ENCODE measurements around the gene SIAH3. TPM values are rescaled to one million over a fixed set of nuclear protein-coding genes. Genes with fewer than 3 reads are reported as not detected.

Gene SIAH3
- total RNA-seq, 3 donors from 2014 or later (not counting 1 experiment from before 2014, with no cell fraction given), result not detected

- Mint-ChIP-seq H3K36me3 (no peaks in the 10 kb centered on the region), H3K27me3 (ENCODE audit: low read depth in 2 of 2) (peaks cover 21 to 59% of the 10 kb centered on the region in 2 donors), H3K9me3 (no peaks in the 10 kb centered on the region), H3K4me1 (no peaks in the 10 kb centered on the region), H3K4me3 (no peak overlapping the region), H3K27ac (no peak overlapping the region)
- ATAC-seq (no peak), DNase-seq (no peak)
- Histone ChIP-seq H3K36me3 (ENCODE audit: control insufficient read depth, insufficient read depth, low read length) (no peaks in the 10 kb centered on the region), H3K27me3 (ENCODE audit: control insufficient read depth, insufficient read depth, low read length) (no peaks in the 10 kb centered on the region), H3K27ac (ENCODE audit: low read length) (no peak overlapping the region), H3K4me3 (ENCODE audit: low read length) (no peak overlapping the region), H3K9me3 (ENCODE audit: control insufficient read depth, insufficient read depth, low read length) (no peaks in the 10 kb centered on the region), H3K4me1 (ENCODE audit: control insufficient read depth, insufficient read depth, low read length) (no peaks in the 10 kb centered on the region)
- TF ChIP-seq CTCF (IDR thresholded peaks at IDR 0.05), result no peak
- WGBS (ENCODE audit: insufficient coverage), result 85% methylated on average over 5 of the region's 5 CpGs
- intact Hi-C loops (cut with micrococcal nuclease), result no loop called here
Measured at GRCh38 chr13:45896285-45896684, 44.7 kb upstream of the SIAH3 start.

GRCh38 chr13:45895881-45896280 is 44.3 kb upstream of the SIAH3 start:
- no peak overlapping the region for H3K4me3 ChIP-seq (ENCODE audit: low read length)
- no peaks in the 10 kb centered on the region for H3K9me3 Mint-ChIP-seq
- H3K27ac Mint-ChIP-seq, result no peak overlapping the region
- intact Hi-C loops (cut with micrococcal nuclease), result no loop called here
- no CpG with 5 or more reads among the region's 2 CpGs for WGBS (ENCODE audit: insufficient coverage)
- H3K27me3 ChIP-seq (ENCODE audit: control insufficient read depth, insufficient read depth, low read length), result no peaks in the 10 kb centered on the region
- no peaks in the 10 kb centered on the region for H3K9me3 ChIP-seq (ENCODE audit: control insufficient read depth, insufficient read depth, low read length)
- DNase-seq (no peak), ATAC-seq (no peak)
- no peaks in the 10 kb centered on the region for H3K4me1 Mint-ChIP-seq
- TF ChIP-seq CTCF (IDR thresholded peaks at IDR 0.05), result no peak
- no peaks in the 10 kb centered on the region for H3K36me3 Mint-ChIP-seq
- no peaks in the 10 kb centered on the region for H3K4me1 ChIP-seq (ENCODE audit: control insufficient read depth, insufficient read depth, low read length)
- H3K4me3 Mint-ChIP-seq, result no peak overlapping the region
- H3K27me3 Mint-ChIP-seq (ENCODE audit: low read depth in 2 of 2), result peaks cover 25 to 63% of the 10 kb centered on the region in 2 donors
- H3K27ac ChIP-seq (ENCODE audit: low read length), result no peak overlapping the region
- H3K36me3 ChIP-seq (ENCODE audit: control insufficient read depth, insufficient read depth, low read length), result no peaks in the 10 kb centered on the region

- Mint-ChIP-seq H3K27ac (no peak overlapping the region), H3K27me3 (ENCODE audit: low read depth in 2 of 2) (peaks cover 19 to 50% of the 10 kb centered on the region in 2 donors), H3K4me3 (no peak overlapping the region)
Measured at GRCh38 chr13:45892513-45892912, 41.0 kb upstream of the SIAH3 start.

More at GRCh38 chr13:45892513-45892912, 41.0 kb upstream of the SIAH3 start:
- ATAC-seq (no peak), DNase-seq (no peak)
- no peaks in the 10 kb centered on the region for H3K27me3 ChIP-seq (ENCODE audit: control insufficient read depth, insufficient read depth, low read length)
- no peak overlapping the region for H3K4me3 ChIP-seq (ENCODE audit: low read length)
- no peaks in the 10 kb centered on the region for H3K9me3 ChIP-seq (ENCODE audit: control insufficient read depth, insufficient read depth, low read length)
- Mint-ChIP-seq H3K36me3 (no peaks in the 10 kb centered on the region), H3K9me3 (no peaks in the 10 kb centered on the region), H3K4me1 (no peaks in the 10 kb centered on the region)
- intact Hi-C loops (cut with micrococcal nuclease), result no loop called here
- no peaks in the 10 kb centered on the region for H3K4me1 ChIP-seq (ENCODE audit: control insufficient read depth, insufficient read depth, low read length)
- no peak overlapping the region for H3K27ac ChIP-seq (ENCODE audit: low read length)
- no peak for TF ChIP-seq CTCF (IDR thresholded peaks at IDR 0.05)
- no peaks in the 10 kb centered on the region for H3K36me3 ChIP-seq (ENCODE audit: control insufficient read depth, insufficient read depth, low read length)

Data from natural killer cell (primary cell).